Measurements from ENCODE around the gene TPD52L1. TPM values are rescaled to one million over a fixed set of nuclear protein-coding genes. Genes with fewer than 3 reads are reported as not detected.

The TPD52L1 gene
- total RNA-seq, 3 donors from 2014 or later (not counting 1 experiment from before 2014, with no cell fraction given), result 1.2 TPM; not detected in 1

DNA sequence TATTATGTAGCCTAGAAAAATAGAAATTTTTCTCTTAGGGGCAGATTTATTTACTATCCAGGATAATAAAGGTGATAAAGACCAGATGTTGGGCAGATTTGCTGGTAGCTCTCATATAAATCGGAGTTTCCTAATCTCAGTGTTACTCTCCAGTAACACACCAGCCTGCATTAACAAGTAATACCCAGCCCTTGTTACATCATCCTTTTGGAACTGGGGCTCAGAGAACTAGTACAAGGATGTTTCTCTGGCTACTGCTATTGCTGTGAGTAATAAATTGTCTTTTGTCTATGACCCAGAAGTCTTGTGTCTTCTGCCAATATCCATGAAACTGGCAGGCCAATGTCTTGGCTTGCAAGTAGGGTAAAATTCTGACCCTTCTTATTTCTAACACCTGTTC is 16.8 kb downstream of the TPD52L1 start:
- intact Hi-C loops (cut with micrococcal nuclease), result no loop called here
- Histone ChIP-seq H3K27ac (ENCODE audit: low read length) (no peak overlapping the region), H3K4me1 (ENCODE audit: control insufficient read depth, insufficient read depth, low read length) (no peaks in the 10 kb centered on the region), H3K4me3 (ENCODE audit: low read length) (no peak overlapping the region), H3K9me3 (ENCODE audit: control insufficient read depth, insufficient read depth, low read length) (no peaks in the 10 kb centered on the region), H3K36me3 (ENCODE audit: control insufficient read depth, insufficient read depth, low read length) (no peaks in the 10 kb centered on the region), H3K27me3 (ENCODE audit: control insufficient read depth, insufficient read depth, low read length) (no peaks in the 10 kb centered on the region)
- no peak for DNase-seq
- H3K9me3 Mint-ChIP-seq, result no peaks in the 10 kb centered on the region
- H3K4me1 Mint-ChIP-seq, result no peaks in the 10 kb centered on the region
- H3K27me3 Mint-ChIP-seq (ENCODE audit: low read depth in 2 of 2), result peaks cover 15 to 19% of the 10 kb centered on the region in 2 donors
- H3K36me3 Mint-ChIP-seq, result no peaks in the 10 kb centered on the region
- TF ChIP-seq, protein P1, sequence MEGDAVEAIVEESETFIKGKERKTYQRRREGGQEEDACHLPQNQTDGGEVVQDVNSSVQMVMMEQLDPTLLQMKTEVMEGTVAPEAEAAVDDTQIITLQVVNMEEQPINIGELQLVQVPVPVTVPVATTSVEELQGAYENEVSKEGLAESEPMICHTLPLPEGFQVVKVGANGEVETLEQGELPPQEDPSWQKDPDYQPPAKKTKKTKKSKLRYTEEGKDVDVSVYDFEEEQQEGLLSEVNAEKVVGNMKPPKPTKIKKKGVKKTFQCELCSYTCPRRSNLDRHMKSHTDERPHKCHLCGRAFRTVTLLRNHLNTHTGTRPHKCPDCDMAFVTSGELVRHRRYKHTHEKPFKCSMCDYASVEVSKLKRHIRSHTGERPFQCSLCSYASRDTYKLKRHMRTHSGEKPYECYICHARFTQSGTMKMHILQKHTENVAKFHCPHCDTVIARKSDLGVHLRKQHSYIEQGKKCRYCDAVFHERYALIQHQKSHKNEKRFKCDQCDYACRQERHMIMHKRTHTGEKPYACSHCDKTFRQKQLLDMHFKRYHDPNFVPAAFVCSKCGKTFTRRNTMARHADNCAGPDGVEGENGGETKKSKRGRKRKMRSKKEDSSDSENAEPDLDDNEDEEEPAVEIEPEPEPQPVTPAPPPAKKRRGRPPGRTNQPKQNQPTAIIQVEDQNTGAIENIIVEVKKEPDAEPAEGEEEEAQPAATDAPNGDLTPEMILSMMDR (IDR thresholded peaks at IDR 0.05), result no peak
- H3K27ac Mint-ChIP-seq, result no peak overlapping the region
- H3K4me3 Mint-ChIP-seq, result no peak overlapping the region
- WGBS (ENCODE audit: insufficient coverage), result 100% methylated on average over 1 of the region's 1 CpG
- ATAC-seq, result no peak

DNA sequence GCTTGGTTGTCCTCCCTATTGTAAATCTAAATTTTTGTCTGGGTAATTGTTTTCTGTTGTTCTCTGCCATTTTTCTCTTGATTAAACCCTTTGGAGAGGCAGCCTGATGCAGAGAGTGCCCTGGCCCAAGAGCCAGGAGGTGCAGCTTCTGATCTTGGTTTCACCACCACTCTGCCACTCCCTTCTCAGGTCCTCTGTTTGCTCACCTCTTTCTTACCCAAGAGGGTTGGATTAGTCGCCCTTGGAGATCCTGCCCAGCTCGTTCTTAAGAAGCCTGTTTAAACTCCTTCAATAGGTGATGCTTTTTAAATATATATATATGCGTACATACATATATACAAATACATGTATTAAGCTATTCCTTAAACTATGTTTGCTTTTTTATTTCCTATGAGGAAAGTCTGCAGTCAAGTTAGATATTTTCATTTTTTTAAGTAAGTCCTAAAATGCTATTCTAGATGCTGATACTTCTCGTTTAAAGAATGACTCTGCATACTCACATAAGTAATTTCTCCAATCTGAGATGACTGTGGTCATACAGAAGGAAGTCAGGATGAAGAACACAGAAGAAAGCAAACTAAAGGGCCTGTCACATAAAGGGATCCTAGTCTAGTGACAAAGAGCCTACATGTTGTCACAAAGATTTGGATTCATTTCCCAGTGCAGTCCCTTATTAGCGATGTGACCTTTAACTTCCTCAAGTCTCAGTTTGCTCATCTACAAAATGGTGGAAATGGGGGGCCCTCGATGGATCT is 19.9 kb downstream of the TPD52L1 start:
- no peak overlapping the region for H3K4me3 ChIP-seq (ENCODE audit: low read length)
- no peaks in the 10 kb centered on the region for H3K4me1 Mint-ChIP-seq
- no peak overlapping the region for H3K27ac Mint-ChIP-seq
- no peak overlapping the region for H3K27ac ChIP-seq (ENCODE audit: low read length)
- no peaks in the 10 kb centered on the region for H3K27me3 ChIP-seq (ENCODE audit: control insufficient read depth, insufficient read depth, low read length)
- ATAC-seq (no peak), DNase-seq (no peak)
- no peaks in the 10 kb centered on the region for H3K9me3 ChIP-seq (ENCODE audit: control insufficient read depth, insufficient read depth, low read length)
- intact Hi-C loops (cut with micrococcal nuclease), result no loop called here
- no peaks in the 10 kb centered on the region for H3K36me3 ChIP-seq (ENCODE audit: control insufficient read depth, insufficient read depth, low read length)
- no peaks in the 10 kb centered on the region for H3K4me1 ChIP-seq (ENCODE audit: control insufficient read depth, insufficient read depth, low read length)
- no peaks in the 10 kb centered on the region for H3K9me3 Mint-ChIP-seq
- 82% methylated on average over 2 of the region's 6 CpGs for WGBS (ENCODE audit: insufficient coverage)
- no peak overlapping the region for H3K4me3 Mint-ChIP-seq
- TF ChIP-seq, protein P1 (IDR thresholded peaks at IDR 0.05), result no peak
- peaks cover 12 to 21% of the 10 kb centered on the region in 2 donors for H3K27me3 Mint-ChIP-seq (ENCODE audit: low read depth in 2 of 2)
- H3K36me3 Mint-ChIP-seq, result no peaks in the 10 kb centered on the region

DNA sequence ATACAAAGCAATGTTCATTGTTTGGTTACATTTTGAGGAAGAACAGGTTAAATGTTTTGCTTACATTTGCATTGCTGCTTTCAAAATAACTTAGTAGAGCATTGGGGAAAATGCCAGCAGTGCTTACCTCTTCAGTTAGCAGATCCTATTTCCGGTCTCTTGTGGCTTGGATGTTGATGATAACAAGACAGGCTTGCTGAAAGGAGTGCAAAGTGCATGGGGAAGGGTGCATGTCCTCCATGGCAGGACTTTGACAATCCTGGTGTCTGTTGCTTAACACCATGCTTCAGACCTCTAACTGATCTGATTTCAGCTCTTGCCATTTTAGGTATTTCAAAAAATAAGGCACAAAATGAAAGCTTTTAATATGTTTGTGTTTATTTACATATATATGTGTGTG is 21.1 kb downstream of the TPD52L1 start:
- H3K27me3 Mint-ChIP-seq (ENCODE audit: low read depth in 2 of 2), result peaks cover 17 to 21% of the 10 kb centered on the region in 2 donors
- H3K36me3 Mint-ChIP-seq, result no peaks in the 10 kb centered on the region
- no peak overlapping the region for H3K4me3 ChIP-seq (ENCODE audit: low read length)
- no peaks in the 10 kb centered on the region for H3K27me3 ChIP-seq (ENCODE audit: control insufficient read depth, insufficient read depth, low read length)
- intact Hi-C loops (cut with micrococcal nuclease), result no loop called here
- H3K4me1 ChIP-seq (ENCODE audit: control insufficient read depth, insufficient read depth, low read length), result no peaks in the 10 kb centered on the region
- no peaks in the 10 kb centered on the region for H3K9me3 ChIP-seq (ENCODE audit: control insufficient read depth, insufficient read depth, low read length)
- no peak overlapping the region for H3K27ac ChIP-seq (ENCODE audit: low read length)
- DNase-seq (no peak), ATAC-seq (no peak)
- no peak overlapping the region for H3K4me3 Mint-ChIP-seq
- H3K36me3 ChIP-seq (ENCODE audit: control insufficient read depth, insufficient read depth, low read length), result no peaks in the 10 kb centered on the region
- TF ChIP-seq, protein P1 (IDR thresholded peaks at IDR 0.05), result no peak
- H3K4me1 Mint-ChIP-seq, result no peaks in the 10 kb centered on the region
- no peaks in the 10 kb centered on the region for H3K9me3 Mint-ChIP-seq
- H3K27ac Mint-ChIP-seq, result no peak overlapping the region
- 54% methylated on average over 1 of the region's 1 CpG for WGBS (ENCODE audit: insufficient coverage)

Data from natural killer cell (primary cell).